HT-29 (cell line): ENCODE results near the gene TLCD3B. TPM values are rescaled to one million over a fixed set of nuclear protein-coding genes. Genes with fewer than 3 reads are reported as not detected.

ENCODE experiments used
- DNase-seq: peaks from one replicate; pipeline ENCODE4 v3.0.0-alpha.2; 2015; ENCODE audit warnings: low spot score
- total RNA-seq: library from RNA; depleted of rRNA; stranded (reverse); fragments of >200 nt; shearing (Covaris generic); gene quantifications from 2 replicates; pipeline ENCODE4 v1.2.3, GENCODE V29; 2014; rRNA removed

TLCD3B gene, protein sequence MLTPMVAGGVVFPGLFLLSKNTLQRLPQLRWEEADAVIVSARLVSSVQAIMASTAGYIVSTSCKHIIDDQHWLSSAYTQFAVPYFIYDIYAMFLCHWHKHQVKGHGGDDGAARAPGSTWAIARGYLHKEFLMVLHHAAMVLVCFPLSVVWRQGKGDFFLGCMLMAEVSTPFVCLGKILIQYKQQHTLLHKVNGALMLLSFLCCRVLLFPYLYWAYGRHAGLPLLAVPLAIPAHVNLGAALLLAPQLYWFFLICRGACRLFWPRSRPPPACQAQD
- total RNA-seq = 0.79 TPM in 1 of 2 replicates, not detected in the other

DNA sequence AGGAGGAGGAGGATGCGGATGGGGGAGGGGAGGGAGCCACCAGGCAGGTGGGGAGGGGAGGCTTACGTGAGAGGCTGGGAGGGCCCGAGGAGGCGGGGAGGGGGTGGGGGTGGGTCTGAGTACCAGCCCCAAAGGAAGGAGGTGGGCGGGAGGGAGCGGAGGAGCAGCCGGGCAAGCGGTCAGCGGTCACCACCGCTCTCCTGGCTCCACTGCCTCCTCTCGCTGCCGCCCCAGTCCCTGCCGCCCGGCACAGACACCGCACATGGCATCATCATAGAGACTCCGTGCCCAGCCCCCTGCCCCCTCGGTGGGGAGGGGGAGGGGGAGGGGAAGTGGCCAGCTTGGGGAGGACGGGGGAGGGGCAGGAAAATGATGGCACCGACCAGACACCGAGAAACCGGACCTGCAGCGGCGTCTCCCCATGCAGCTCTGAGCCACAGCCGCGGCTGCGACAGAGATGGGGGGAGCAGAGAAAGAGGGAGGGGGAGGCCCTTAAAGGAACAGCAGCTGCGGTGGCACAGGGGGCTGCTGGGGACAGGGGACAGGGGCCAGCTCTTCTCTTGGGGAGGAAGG, at the start of gene TLCD3B:
TLCD3B (minus strand) TSS at position 431 of the 573 bp plus-strand sequence. CDS start 744 bp downstream, outside the sequence.
- no peak for DNase-seq

DNA sequence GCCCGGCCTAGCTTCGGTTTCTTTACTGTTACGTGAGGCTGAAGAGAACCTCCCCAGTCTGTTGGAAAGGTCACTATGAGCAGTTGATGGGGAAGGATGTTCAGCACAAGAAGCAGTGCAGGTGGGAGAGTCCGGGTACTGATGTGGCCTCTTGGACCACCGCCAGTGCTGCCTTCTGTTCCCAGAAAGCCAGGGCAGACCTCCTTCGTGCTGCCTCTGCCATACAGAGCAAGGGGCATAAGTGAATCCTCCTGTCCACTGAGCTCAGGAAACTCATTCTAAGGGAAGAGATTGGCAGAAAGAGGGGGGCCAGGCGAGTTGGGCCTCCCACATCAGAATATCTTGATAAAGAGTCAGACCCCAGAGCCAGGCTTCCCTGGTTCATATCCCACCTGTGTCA, 48.4 kb upstream of the TLCD3B start:
- no peak for DNase-seq

DNA sequence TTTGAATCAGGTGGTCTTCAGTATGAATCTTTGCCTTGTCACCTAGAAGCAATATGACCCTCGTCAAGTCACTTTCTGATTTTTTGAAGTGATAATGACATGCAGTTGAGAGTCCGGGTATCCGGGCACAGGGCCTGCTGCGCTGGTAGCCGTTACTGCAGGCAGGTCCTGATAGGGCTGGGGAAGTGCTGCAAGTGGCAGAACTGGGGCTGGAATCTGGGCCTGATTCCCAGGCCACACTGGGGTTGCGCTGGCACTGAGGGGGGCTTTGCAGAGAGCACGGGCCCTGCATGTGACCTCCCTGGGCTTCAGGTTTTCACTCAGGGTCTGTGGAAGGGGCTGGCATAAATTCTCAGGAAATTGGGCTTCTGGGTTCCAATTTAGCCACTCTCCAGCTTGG, 47.7 kb upstream of the TLCD3B start:
- no peak for DNase-seq

DNA sequence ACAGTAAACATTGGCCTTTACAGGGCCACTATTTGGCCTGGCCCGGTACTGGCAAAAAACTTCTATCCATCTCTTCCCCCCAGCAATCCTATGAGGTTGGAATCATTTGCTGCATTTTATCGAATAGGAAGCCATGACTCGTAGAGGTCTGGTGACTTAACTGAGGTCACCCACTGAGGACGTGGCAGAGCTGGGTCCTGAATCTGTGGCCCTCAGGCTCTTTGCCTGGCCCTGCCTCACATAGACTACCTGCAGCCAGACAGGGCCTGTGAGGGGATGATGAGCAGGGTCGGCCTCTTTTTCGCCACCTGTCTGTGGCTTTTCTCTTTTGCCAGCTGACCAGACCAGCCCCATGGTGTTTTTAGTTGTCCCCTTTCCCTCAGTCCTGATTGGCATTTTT, 46.6 kb upstream of the TLCD3B start:
- DNase-seq = no peak

DNA sequence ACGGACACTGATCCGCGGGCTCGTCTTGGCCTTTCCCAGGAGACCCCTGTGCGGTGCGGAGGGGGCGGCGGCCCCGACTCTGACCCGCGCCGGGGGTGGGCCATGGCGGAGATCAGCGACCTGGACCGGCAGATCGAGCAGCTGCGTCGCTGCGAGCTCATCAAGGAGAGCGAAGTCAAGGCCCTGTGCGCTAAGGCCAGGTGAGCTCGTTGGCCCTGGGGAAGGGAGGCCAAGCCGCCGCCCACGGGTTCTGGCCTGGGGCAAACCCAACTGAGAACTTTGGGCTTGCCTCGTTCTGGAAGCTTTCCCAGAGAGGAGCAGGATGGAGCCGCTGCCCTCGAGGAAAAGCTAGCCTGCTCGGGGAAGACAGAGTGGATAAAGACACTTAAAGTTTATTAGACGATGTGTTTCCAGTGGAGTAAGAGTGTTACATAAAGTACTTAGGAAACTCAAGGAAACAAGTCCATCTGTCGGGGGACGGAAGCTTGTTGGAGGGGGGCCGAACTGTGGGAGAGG, 45.3 kb upstream of the TLCD3B start:
- DNase-seq = no peak

DNA sequence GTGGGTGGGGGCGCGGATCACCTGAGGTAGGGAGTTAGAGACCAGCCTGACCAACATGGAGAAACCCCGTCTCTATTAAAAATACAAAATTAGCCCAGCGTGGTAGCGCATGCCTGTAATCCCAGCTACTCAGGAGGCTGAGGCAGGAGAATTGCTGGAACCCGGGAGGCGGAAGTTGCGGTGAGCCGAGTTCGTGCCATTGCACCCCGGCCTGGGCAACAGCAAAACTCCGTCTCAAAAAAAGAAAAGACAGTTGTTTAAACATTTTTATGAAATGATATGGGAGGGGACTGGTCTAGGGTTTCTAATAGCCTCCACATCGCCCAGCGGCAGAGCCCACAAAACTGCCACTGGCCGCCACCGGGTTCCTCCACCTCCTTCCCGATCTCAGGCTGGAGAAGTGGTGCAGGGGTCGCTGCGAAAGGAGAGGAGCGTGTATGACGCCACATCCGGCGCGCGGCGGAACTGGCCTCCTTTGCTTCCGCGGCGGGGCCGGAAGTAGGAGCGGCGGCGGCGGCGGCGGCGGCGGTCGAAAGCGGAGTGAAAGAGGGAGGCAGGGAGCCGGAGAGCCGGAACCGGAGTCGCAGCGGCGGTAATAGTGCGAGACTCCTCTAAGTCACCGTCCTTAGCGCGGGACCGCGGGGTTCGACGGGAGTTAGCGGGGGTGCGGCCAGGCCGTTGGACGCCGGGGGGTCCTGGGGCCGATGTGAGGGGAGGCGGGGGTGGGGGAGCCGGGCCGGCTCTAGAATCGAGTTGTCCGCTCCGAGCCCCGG, 44.6 kb upstream of the TLCD3B start, which contains the start of gene PPP4C:
PPP4C (plus strand) TSS at position 492 of the 773 bp plus-strand sequence. CDS start 384 bp downstream, outside the sequence.
- DNase-seq = peak; percentile 92

DNA sequence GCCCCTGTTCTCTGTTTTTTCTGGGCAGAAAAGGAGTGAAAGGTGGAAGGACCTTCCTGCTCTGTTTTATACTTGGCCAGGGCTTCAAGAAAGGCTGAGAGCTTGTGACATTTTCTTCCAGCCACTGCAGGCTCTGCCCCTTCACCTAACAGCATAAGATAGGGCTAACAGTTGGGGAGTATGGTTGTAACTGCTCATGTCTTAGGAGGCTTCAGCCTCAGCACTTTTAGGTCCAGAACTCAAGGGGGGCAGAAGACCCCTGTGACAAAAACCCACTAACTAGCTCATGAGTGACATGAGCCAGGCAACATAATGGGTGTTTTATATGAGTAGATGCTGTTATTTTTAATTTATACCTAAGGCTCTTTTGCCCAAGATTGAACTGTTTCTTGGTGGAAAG, 39.4 kb upstream of the TLCD3B start:
- no peak for DNase-seq

DNA sequence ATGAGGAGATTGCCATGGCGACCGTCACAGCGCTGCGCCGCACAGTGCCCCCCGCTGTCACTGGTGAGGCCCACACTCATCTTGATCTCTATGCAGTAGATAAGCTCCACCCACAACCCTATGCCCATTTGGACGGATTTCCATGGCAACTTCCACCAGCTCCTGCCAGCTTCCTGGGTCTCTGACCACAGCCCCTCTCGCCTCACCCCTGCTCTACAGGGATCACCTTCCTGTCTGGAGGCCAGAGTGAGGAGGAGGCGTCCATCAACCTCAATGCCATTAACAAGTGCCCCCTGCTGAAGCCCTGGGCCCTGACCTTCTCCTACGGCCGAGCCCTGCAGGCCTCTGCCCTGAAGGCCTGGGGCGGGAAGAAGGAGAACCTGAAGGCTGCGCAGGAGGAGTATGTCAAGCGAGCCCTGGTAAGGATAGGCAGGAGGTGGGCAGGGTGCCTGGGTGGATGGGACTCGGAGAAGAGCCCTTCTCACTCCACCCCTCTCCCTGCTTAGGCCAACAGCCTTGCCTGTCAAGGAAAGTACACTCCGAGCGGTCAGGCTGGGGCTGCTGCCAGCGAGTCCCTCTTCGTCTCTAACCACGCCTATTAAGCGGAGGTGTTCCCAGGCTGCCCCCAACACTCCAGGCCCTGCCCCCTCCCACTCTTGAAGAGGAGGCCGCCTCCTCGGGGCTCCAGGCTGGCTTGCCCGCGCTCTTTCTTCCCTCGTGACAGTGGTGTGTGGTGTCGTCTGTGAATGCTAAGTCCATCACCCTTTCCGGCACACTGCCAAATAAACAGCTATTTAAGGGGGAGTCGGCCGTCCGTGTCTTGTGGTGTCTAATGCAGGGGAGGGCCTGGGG, 38.8 kb upstream of the TLCD3B start:
- DNase-seq = no peak

DNA sequence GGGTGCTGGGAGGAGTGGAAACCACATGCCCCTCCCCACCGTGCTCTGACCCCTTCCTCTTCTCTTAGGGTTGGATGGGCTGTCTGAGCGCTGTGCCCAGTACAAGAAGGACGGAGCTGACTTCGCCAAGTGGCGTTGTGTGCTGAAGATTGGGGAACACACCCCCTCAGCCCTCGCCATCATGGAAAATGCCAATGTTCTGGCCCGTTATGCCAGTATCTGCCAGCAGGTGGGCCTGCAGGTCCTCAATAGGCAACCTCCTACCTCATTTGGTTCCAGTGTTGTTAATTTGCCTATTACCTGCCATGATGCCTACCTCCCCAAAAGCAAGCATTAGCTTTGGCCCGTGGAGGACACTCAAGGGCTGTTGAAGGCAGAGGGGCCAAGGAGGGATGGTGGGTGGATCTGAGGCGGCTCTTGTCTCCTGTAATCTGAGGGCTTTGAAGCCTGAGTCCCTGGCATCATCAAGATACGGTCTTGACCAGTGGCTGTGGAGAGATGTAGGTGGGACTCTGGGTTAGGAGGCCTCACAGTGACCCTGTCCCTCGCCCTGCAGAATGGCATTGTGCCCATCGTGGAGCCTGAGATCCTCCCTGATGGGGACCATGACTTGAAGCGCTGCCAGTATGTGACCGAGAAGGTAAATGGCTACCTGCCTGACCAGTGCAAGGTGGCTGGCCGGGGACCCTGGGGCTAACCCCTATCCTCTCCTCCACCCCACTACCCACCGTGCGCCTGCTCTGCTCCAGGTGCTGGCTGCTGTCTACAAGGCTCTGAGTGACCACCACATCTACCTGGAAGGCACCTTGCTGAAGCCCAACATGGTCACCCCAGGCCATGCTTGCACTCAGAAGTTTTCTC, 37.9 kb upstream of the TLCD3B start:
- peak; percentile 52 for DNase-seq

DNA sequence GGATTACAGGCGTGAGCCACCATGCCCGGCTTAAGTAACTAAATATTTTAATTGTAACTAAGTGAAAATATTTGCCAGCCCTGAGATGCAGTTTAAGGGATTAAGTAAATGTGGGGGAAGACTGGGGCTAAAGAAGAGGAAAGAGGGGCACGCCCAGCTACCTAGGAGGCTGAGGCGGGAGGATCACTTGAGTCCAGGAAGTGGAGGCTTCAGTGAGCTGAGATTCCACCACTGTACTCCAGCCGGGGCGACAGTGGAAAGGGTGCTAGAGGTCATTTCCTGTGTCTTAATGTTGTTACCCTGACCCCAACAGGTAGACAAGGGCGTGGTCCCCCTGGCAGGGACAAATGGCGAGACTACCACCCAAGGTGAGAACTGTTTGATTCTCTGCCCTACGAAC, 37.3 kb upstream of the TLCD3B start:
- DNase-seq = no peak

DNA sequence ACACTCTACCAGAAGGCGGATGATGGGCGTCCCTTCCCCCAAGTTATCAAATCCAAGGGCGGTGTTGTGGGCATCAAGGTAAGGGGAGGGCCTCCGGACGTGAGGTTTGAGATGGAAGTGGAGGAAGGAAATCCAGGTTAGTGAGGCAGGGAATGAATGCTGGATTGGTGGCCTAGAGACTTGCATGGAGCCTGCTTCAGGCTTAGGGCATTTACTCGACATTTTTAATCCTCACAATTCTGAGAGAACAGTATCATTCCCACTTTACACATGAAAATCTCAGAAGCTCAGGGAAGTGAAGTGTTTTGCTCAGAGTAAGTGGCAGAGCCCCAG, 36.5 kb upstream of the TLCD3B start:
- no peak for DNase-seq

DNA sequence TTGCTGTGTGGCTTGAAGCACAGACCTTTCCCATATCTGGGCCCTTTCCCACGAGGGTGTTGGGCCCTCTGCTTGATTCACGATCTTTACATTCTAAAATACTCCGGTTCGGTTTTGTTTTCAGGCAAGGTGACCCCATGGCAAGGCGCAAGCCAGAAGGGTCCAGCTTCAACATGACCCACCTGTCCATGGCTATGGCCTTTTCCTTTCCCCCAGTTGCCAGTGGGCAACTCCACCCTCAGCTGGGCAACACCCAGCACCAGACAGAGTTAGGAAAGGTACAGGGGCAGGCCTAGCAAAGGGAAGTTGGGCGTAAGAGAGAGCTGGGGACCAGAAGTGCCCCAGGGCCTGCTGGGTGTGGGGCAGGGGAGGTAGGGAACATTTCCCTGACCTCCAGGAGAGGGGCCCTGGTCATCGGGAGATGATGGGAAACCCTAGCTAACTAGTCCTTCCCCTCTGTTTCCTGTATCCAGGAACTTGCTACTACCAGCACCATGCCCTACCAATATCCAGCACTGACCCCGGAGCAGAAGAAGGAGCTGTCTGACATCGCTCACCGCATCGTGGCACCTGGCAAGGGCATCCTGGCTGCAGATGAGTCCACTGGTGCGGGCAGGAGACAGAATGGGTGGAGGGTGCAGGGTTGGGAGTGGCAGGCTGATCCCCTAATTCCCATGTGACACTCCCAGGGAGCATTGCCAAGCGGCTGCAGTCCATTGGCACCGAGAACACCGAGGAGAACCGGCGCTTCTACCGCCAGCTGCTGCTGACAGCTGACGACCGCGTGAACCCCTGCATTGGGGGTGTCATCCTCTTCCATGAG, 35.9 kb upstream of the TLCD3B start:
- DNase-seq = no peak

DNA sequence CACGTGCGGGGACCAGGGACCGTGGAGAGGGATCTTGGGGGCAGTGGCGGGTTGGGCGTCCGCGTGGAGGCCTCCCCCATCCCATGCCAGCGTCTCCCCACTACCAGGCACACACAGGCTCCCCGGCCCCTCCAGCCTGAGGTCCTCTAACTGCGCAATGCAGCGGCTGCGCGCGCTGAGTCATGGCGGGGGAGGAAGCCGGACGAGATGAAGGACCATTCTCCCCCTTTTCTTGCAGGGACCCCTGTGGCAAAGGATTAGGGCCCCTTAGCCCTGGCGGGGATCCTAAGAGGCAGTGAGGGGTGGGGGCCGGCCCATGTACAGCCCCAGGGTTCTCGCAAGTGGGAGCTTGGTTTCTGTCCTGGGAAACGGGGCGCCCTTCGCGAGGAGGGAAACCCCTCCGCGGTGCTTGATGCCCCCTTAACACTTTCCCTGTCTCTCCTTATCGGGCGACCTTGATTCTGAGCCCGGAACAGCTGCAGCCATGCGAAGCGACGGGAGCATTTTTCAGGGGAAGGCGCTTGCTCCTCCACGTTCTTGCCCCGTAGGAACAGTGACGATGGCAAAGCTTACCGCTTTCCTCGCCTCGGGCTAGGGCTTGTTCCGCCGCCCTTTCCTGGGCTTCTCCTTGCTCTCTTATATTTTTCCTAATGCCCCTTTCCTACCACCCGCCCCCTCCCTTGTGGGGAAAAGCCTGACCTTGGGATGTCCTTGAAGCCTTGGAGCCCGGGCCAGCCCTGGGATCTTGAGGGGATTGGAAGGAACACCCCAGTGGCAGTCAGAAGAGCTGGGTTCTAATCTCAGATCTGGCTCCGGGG, 35.1 kb upstream of the TLCD3B start:
- no peak for DNase-seq

DNA sequence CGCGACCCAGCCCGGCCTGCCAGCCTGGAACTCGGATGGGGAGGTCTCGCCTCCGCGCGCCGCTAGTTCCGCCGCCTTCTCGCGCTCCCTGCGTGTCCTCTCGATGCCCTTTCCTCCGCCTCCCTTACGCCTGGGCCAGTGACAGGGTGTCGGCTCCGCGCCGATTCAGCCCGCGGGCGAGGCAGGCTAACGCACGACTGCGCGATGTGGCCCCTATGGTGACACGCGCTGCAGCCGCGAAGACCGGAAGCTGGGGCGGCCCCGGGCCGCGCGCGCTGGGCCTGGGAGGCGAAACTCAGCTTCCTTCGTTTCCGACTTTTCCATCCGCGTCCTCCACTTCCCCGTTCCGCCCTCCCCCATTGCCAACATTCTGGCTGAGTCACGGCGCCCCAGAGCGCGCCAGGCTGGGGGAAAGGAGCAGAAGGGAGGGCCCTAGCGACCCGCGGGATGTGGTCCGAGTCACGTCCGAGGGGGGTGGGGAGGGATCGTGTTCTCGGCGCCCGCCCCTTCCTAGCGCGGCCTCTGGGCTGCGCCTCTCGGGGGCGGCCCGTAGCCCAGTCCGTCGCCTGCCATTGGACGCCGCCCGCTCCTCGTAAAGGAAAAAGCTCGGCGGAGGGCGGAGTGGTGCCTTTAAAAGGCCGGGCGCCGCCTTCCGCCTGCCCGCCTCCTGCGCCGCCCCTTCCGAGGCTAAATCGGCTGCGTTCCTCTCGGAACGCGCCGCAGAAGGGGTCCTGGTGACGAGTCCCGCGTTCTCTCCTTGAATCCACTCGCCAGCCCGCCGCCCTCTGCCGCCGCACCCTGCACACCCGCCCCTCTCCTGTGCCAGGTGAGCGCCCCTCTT, 34.3 kb upstream of the TLCD3B start, which contains the start of gene ALDOA:
ALDOA (plus strand) TSS at position 659 of the 841 bp plus-strand sequence. CDS start 1,138 bp downstream, outside the sequence.
- DNase-seq = peak; percentile 96

DNA sequence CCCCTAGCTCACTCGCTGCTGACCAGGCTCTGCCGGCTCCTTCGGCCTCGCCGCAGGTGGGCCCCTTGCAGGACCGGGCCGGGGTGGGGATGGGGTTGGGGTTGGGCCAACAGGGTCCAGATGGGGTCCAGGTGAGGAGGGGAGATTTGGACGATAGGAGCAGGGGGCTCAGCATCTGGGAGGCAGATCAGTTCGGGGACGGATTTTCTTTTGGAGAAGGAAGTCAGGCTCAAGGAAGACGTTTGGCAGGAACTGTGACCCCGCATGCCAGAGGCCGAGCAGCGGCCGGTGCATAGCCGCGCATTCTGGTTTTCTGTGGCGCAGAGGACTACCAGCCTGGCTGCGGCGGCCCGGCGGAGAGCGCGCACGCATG, 33.6 kb upstream of the TLCD3B start:
- DNase-seq = no peak

DNA sequence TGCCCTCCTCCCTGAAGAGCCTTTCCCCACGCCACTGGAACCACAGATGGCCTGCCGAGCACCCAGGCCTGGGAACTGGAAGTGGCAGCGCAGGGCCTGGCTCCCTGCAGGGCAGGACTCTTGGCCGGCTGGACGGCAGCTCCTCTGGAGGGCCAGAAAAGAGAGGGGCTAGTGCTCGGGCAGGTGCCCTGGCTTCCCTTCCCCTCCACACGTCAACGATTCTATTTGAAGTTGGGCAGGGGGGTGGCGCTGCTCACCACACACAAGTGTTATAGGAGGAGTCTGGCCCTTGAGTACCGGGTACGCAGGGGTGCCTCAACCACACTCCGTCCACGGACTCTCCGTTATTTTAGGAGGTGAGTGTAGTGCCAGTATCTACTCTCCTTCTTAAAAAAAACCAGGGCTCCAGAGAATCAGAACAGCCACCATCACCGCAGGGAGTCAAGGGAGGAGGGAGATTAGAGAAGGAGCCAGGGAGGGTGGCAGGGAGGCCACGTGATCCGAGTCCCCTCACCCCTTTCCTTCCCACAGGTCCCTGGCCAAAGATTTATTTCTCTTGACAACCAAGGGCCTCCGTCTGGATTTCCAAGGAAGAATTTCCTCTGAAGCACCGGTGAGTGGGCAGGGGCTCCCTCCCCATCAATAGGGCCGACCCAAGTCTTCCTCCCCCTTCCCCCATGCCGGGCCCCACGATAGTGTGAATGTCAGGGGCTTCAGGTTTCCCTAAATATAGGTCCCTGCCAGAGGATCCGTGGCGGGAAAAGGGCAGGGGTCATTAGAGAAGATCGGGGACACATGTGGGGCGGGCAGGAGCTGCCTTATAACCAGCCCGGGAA, 33.0 kb upstream of the TLCD3B start:
- peak; percentile 68 for DNase-seq
